ENCODE results near the gene ATG16L1.

Gene ATG16L1

DNA sequence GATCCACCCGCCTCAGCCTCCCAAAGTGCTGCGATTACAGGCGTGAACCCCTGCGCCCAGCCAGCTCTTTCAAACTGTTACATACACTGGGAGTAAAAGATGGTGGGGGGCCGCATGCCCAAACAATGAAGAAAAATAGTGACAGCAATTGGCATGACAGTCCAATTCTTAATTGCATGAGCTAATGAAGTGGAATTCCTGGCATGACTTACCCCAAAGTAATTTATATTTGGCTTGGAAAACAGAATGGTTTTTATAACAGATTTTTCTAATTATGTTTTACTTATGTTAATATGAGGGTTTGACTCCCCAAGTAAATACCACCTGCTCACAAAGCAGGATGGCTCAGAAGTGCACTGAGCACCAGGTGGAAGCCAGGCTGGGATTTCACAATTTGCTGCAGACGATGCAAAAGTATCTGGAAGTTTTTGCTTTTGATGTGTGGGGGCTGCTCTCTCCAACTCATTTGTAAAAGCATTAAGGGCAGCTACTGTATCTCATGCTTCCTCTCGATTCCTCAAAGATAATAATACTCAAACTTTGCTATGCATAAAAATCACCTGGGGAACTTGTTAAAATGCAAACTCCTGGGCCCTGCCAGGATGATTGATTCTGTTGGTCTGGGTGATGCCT, 24.0 kb upstream of the ATG16L1 start:
- DNase-seq (ENCODE audit: low read depth): no peak

DNA sequence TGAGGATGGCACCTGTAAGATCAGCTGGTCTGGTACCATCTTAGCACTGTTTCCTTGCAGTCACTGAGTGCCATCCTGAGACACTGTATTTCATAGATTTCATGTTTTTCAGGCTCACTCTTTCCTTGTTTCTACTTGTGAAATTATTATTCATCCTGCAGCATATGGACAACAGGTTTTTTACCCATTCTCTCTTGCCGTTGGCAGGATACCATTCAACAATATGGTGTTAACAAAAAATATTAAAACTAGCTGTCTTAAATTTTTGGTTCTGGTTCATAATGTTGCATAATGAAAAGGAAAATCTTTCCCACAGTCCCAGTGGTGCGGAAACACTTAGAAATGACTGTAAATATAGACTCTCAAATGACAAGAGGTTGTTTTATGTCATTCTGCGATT, 23.1 kb upstream of the ATG16L1 start:
- no peak for DNase-seq (ENCODE audit: low read depth)

DNA sequence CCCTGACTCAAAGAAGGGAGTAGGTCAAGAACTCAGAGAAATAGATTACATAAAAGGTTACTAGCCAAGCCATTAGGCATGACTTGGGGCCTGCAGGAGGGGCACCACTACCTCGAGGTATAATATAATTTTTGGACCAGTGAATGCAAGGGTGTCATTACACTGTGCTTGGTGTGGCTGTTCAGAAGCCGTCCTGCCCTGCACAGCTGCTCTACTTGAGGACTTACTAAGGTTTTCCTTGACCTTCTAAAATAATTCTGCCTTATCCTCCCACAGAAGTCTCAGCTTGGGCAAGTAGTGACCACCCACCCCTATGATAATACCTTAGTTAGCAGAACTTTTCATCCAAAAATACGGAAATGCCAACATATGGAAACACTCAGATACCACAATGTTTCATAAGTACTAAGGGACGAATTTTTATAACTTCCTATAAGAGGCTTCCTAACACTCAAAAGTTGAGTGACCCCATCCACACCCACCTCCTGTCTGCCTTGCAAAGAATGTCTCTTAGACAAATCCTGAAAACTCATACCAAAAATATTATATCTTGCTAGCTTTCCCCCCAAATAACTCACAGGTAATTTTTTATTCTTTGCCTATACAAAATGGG, 17.7 kb upstream of the ATG16L1 start:
- DNase-seq (ENCODE audit: low read depth): no peak

DNA sequence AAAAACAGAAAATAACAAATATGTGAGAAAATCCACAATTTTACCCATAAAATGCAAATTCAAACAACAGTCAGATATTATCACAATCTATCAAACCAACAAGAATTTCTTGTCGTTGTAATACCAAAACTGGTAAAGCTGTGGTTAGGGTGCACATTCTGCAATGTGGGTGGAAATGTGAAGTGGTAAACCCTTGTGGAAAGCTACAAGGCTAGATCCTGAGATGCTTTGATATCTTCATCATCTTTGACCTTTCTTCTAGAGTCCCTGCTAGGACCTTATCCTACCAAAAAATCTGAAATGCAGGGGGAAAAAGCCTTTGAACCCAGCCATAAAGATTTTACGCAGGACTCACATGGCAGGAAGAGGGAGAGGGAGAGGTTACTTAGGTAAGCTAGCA, 17.2 kb upstream of the ATG16L1 start:
- no peak for DNase-seq (ENCODE audit: low read depth)

DNA sequence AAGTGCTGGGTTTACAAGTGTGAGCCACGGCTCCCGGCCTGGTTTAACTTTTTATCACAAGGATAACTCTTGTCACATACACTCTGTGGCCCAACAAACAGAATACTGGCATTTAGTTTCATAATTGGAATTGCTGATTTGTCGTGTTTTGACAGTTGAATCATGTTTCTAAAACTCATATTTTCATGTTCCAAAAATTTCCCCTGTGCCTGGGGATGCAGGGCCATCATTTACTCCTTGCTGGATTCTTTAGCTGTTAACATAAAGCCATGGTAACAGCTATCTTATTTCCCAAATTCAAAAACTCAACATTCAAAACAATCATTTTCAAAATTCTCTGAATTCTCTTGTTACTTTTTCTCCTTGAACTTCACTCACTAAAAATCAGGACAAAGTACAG, 16.5 kb upstream of the ATG16L1 start:
- DNase-seq (ENCODE audit: low read depth): no peak

DNA sequence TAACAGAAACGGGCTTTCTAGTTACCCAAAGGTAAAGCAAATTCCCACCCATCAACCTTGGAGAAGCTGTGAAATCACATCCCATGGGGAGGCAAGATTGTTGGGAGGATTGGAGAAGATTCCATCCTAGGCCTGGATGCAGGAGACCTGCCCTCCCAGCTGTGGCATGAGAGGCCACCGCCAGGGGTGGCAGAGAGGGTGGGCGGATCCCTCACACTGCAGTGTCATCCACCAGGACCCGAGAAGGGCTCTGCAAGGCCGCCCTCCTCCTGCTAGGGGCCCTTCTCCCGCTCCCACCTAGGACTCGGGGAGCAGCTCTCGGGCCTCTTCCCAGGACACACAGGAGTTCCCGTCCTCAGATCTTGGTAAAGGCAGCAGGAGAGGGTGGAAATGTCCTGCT, 15.5 kb upstream of the ATG16L1 start:
- no peak for DNase-seq (ENCODE audit: low read depth)

DNA sequence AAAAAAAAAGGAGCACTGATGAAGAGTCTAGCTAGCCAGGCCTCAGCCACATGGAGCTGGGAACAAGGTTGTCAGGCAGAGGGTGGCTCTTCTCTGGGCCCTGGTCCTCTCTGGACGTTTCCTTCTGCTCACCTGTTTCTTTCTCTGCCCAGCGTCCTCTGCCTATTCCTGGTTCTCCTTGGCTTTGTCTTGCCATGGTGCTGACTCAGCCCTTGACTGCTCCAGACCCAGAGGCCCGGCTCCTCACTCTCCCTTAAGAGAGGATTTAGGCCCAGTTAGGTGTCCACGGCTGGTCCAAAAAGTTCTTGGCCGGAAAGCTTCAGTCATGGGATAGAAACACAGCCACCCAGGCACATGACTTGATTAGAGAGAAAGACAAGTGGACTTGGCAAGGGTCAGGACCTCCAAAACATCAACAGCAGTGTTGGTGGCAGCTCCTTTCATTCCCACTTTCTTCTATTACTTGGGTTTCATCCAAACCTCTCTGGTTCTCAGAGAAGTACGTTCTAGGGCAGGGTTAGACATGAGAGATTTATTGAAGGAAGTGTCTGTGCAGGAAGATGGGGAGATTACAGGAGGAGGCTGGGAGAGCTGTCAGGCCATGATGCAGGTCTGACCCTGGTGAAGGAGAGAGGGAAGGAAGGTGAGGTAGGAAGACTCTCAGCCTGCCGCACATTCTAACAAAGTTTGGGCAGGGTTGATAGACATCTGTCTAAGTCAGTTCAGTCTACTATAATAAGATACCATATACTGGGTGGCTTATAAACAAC, 14.5 kb upstream of the ATG16L1 start:
- DNase-seq (ENCODE audit: low read depth): no peak

DNA sequence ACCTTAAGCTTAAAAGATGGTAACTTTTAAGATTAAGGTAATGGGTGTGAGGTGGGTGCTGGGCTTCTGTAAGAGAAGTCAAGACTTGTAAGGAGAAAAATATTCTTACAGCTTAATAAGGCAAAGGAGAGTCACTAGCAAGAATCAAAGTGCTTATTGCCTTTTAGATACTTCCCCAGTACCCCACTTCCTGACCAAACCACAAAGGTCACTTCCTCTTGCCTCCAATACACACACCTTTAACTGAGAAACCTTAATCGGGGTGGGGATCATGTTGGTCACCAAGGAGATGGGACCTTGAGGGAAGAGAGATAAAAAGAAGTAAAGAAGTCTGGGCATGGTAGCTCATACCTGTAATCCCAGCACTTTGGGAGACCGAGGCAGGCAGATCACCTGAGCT, 10.6 kb upstream of the ATG16L1 start:
- no peak for DNase-seq (ENCODE audit: low read depth)

DNA sequence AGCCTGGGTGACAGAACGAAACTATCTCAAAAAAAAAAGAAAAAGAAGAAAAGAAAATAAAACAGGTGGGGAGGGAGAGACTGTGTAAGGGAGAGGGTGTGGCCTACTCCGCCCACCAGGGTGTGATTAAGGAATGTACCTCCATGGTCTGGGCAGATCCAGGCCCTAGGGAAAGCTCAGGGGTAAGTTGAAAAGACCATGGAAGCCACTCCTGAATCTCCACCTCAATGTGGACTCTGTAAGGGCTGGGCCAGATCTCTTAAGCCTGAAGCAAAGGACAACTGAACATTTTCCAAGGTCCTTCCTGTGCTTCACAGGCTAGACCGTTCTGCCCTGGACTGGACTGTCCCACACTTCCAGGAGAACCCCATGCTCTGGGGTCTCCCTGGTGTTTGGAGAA, 9.7 kb upstream of the ATG16L1 start:
- no peak for DNase-seq (ENCODE audit: low read depth)

DNA sequence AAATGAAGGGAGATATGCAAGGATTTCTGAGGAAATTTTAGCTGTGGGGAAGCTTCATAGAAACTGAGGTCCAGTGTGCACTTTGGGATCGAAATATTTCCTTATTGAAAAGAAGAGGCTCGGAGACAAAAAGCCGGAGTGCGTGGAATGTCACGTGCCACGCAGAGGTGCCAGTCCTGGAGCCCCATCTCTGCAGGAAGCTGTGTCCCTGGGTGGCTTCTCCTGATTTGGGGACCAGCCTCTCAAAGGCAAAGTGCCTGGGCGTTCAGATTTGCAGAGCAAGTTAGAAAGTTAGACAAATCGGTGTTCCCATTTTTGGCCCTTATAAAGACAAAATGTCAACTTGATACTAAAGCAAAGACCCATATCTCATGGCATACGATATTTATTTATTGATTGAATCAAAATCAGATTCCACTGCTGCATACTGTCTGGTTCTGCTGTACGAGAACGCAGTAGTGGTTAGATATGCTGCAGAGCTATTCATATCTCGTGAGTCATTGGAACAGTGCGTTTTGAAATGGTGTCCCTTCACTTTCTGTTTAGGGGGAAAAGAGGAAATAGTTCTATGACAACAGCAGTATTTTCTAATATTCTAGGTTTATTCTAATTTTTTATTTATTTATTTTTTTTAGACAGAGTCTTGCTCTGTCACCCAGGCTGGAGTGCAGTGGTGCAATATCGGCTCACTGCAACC, 9.1 kb upstream of the ATG16L1 start:
- DNase-seq (ENCODE audit: low read depth): no peak

DNA sequence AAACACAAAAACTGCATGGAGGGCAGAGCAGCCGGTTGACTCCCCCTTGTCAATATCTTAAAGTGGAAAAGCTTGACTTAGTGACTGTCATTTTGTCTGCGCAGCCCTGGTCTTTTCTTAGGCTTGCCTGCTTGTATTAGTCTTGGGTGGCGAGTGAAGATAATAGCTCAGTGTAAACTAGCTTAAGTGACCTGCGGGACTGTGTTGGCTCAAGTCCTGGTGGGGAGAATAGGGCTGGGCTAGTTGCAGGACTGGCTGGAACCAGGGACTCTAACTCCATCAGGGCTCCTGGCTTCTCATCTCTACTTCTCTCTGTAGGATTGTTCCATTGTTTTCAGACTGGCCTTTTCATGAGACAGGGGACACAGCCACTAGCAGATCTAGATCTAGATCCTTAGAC, 8.1 kb upstream of the ATG16L1 start:
- DNase-seq (ENCODE audit: low read depth): no peak

DNA sequence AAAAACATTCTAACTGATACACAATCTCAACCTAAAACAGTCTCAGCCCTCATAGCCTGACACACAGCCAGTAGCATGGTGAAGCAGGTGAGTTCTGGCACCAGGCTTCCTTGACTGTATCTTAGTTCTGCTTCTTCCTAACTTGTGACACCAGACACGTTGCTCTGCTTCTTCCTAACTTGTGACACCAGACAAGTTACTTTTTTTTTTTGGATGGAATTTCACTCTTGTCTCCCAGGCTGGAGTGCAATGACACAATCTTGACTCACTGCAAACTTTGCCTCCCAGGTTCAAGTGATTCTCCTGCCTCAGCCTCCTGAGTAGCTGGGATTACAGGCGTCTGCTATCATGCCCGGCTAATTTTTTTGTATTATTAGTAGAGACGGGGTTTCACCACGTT, 6.7 kb upstream of the ATG16L1 start:
- DNase-seq (ENCODE audit: low read depth): no peak

DNA sequence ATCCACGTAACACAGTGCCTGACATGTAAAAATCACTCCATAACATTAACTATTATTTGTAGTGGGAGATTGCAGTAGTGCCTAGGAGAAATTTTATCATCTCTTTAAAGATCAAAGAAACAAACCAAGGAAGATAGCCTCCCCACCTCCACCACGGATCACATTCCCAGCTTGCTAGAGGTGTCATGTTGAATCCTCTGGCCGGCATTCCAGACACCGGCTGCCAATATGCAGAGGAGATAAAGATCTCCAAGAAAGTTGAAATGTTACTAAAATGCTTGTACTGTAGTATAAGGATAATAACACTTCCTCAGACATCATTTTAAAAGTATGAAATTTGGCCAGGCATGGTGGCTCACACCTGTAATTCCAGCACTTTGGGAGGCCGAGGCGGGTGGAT, 6.1 kb upstream of the ATG16L1 start:
- DNase-seq (ENCODE audit: low read depth): no peak

DNA sequence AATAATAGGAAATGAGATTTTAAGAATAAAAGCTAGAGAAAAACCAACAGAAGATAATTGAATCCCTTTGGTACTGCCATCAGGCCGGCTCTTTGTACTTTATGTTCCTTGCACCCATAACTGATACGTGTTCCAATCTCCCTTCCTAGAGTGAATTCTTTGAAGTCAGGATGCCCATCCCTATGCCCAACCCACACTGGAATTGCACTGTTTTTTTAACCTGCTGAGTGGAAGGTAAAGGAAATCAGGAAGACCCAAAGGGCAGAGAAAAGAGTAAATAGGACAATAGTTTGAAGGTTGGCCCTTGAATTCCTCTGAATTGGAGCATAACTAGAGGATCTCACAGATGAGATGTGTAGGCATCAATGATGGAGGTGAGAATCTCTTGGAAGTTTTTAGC, 4.4 kb upstream of the ATG16L1 start:
- DNase-seq (ENCODE audit: low read depth): no peak

DNA sequence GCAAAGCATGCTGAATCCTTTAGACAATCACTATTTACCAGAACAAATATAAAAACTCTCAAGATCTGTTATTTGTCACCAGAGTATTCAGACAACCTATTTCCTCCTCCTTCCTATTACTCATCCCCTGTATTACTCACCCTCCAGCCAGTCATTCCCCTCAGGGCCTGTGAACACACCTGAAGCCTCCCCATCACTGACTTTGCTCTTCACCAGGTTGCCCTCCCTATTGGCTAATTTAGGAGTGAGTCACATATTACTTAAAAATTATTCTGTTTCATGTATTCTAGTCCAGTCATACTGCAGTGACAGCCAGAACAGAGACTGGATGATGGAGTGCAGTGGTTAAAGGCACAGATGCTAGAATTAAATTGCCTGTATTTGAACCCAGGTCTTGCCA, 3.7 kb upstream of the ATG16L1 start:
- no peak for DNase-seq (ENCODE audit: low read depth)

DNA sequence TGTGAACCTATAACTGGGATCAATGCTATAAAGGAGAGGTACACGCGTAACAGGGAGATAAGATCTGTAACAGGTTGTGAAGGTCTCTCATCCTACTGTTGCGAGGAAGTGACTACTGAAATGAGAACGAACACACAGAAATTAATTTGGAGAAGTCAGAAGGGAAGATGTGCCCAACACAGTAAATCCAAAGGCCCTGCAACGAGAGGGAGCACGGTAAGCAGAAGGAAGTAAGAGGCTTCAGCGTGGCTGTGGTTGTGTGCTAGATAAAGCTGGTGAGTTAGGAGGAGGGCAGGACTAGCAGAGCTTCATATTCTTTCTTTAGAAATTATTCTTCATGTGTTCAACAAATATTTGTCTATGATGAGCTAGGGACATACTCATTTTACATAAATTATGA, 2.5 kb upstream of the ATG16L1 start:
- no peak for DNase-seq (ENCODE audit: low read depth)

DNA sequence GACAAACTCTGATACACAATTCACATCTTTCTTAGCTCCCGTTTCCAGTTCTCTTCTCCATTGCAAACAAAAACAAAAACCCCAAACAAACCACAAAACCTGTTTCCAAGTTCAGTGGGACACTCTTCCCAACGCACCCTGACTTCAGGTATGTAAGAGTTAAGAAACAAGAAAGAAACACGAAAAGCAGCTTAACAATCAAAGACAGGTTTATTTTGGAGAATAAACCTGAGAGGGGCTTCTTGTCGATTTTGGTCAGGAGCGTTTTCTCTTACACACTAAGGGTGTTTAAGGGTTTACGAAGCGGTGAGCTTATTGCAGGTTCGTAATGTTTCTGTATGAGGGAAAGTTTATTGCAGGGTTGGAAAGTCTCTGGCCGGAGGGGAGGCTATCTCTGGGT, 905 bp upstream of the ATG16L1 start:
- DNase-seq (ENCODE audit: low read depth): no peak

DNA sequence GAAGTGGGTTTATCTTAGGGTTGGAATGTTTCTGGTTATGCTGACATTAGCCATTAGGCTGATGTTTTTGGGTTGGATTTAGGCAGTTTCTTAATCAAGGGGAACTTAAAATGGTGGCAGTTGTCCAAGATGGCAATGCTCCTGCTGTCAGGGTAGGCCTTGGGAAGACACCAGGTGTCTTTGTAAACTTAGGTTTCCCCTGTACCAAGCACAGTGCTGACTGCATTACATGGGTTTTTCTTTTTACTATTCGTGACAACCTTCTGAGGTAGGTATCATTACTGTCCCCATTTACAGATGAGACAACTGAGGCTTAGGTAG, 528 bp upstream of the ATG16L1 start:
- DNase-seq (ENCODE audit: low read depth): no peak

DNA sequence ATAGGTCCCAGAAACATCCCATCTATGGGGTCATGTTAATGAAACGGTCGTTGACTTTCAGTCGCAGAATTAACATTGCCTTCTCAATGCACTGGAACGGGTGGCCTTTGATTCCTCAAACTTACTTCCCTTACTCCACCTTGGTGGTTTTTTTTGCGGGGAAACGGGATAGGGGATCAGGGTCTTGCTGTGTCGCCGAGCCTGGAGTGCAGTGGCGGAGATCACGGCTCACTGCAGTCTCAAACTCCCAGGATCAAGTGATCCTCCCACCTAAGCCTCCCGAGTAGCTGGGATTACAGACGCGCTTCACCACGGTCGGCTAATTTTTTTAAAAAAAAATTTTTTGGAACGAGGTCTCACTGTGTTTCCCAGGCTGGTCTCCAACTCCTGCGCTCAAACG, 754 bp downstream of the ATG16L1 start:
- no peak for DNase-seq (ENCODE audit: low read depth)

DNA sequence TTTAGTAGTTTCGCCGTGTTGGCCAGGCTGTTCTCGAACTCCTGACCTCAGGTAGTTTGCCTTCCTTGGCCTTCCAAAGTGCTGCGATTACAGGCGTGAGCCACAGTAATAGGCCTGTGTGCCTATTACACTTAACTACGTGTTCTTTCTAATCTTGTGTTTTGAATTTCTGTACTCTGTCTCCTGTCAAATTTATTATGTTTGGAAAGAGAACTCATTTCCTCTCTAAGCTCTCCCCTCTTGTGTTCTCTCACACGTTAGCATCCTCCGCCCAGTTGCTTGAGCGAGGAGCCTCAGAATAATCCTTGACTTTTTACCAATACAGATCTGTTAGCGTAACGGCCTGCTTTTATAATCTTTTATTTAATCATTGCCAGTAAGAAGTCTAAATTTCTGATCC, 3.7 kb downstream of the ATG16L1 start:
- no peak for DNase-seq (ENCODE audit: low read depth)

DNA sequence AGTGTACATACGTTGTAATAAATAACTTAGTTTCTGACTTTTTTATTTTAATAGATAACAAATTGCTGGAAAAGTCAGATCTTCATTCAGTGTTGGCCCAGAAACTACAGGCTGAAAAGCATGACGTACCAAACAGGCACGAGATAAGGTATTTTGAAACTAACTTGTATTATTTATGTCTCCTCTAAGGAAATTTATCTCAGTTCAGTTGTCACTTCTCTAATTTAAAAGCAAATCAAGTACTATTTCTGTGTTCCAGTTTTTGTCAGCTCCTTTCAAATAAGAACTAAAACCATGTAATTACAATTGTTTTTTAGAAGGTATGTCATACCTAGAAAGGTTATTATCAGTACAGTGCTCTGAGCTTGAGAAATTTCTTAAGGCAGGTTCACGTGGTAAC, 4.6 kb downstream of the ATG16L1 start:
- DNase-seq (ENCODE audit: low read depth): no peak

DNA sequence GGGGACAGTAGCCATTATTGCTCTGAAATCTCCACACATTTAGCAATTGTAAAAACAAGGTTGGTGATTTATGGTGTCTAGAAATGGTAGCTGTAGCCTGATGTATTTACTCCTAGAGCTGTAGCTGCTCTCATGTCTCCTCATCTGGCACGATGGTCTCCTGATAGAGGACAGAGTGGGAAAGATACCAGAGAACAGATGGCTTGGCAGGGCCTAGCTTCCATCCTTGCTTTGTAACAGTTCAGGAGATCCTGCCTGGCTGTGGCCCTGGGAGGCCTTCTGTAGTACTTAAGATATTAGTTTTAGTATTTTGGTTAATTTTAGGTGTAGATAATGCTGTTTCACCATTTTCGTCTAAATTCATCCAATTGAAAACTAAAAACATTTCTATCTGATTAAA, 6.7 kb downstream of the ATG16L1 start:
- DNase-seq (ENCODE audit: low read depth): no peak

DNA sequence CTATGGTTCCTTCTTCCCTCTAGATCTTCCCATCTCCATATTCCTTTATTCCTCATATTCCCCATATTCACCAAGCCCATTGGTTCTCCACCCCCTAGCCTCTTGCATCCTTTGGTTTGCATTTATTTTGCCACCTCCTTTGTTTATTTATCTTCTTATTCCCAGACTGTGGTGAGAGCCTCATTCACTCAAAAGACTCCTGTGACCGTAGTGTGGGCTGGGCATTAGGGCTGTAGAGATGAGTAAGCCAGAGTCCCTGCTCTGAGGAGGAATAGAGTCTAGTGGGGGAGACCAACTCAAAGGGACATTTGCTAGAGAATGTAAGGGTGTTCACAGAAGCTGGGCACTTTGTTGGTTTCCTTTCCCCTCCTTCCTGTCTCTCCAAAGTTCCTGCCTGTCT, 8.3 kb downstream of the ATG16L1 start:
- DNase-seq (ENCODE audit: low read depth): no peak

All from non-pigmented ciliary epithelial cell (primary cell).